Motor neuron (in vitro differentiated cells): Measurements from ENCODE around the gene BAX. TPM values are rescaled to one million over a fixed set of nuclear protein-coding genes. Genes with fewer than 3 reads are reported as not detected.

Source experiments
- ATAC-seq, 8 experiments: fragments of 200-7000 bp; cut with Tn5 transposase; replicated peaks in 6 of 8; 2 replicates each; pipeline ENCODE4 v1.8.0; 2021; ENCODE audit warnings: mild to moderate bottlenecking in 8 of 8, moderate library complexity in 8 of 8
- H3K27ac ChIP-seq, 2 donors: fragments of 250-450 bp; sonication (Bioruptor Pico); 2 replicates each; pipeline ENCODE4 v1.9.0; 2021; ENCODE audit warnings: antibody characterized with exemption in 2 of 2, mild to moderate bottlenecking in 2 of 2, moderate library complexity in 1 of 2
- H3K4me1 ChIP-seq, 2 donors: fragments of 250-450 bp; sonication (Bioruptor Pico); replicated peaks in 1 of 2; 2 replicates each; pipeline ENCODE4 v1.6.1; 2021; ENCODE audit warnings: antibody characterized with exemption in 2 of 2, mild to moderate bottlenecking in 2 of 2, moderate library complexity in 1 of 2
- H3K4me3 ChIP-seq, 5 donors: fragments of 250-450 bp; sonication (Bioruptor Pico); 2 replicates each; pipeline ENCODE4 v1.9.0; 2021; ENCODE audit warnings: antibody characterized with exemption in 5 of 5, mild to moderate bottlenecking in 5 of 5, moderate library complexity in 4 of 5
- WGBS, 10 experiments: fragments of 450-650 bp; shearing (Covaris generic); methylation state at CpG; one replicate each; pipeline ENCODE4 v1.0.0; 2022; 5-methylcytosine and 5-hydroxymethylcytosine counted together
- in situ Hi-C, 9 experiments: fragments of 400-800 bp; cut with MboI; loops; one replicate each; pipeline ENCODE4 v1.15.0; 2021; ENCODE audit warnings: low sequenced_read_pairs in 9 of 9, low pct_unique_long_range_greater_than_20kb in 2 of 9; ENCODE audit not compliant: unreplicated experiment in 9 of 9
- total RNA-seq, 8 experiments: library from RNA; unstranded; fragments of 300-600 nt; gene quantifications; 2 replicates each; pipeline versions ENCODE4 v1.2.3 to v1.2.4, GENCODE V29; 2022

The BAX gene
- total RNA-seq, 8 experiments from 2014 or later, result 36.9 to 172 (median 97.8) TPM

DNA sequence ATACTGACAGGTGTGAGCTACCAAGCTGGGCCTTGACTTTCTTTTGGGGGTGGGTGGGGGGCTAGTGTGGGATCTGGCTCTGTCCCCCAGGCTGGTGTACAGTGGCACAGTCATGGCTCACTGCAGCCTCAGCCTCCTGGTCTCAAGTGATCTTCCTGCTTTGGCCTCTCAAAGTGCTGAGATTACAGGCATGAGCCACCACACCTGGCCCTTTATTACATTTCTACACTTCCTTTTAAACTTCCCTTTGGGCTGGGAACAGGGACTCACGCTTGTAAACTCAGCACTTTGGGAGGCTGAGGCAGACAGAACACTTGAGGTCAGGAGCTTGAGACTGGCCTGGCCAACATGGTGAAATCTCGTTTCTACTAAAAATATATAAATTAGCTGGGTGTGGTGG is 22.4 kb downstream of the BAX start:
- no peak for ATAC-seq
- WGBS, 10 experiments, result 100% methylated on average over 1 to 2 of the region's 2 CpGs; no CpG with 5 or more reads in 4 of the 10 experiments
- Histone ChIP-seq H3K4me3 (no peak overlapping the region), H3K4me1 (no peaks in the 10 kb centered on the region), H3K27ac (no peak overlapping the region)
- in situ Hi-C loops, result loop anchor here in 1 of 9 experiments (10.0 kb wide), 1 partner anchor 182 kb away; no protein-coding TSS in a partner anchor

DNA sequence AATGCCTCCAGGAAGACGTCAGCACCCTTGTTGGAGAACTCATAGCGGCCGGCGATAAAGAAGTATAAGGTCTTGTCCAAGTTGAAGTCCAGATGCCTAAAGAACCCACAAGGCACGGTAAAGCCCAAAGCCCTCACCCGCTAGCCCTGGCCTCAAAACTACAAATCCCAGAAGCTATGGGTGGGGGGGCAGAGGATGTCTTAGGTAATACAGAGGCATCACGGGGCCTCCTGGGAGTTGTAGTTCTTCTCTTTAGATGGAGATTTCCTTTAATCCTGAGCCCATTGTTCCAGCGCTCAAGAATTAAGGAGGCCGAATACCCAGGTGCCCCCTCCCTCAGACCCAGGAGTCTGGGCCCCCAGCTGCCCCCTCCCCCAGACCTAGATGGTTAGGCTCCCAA is 27.6 kb downstream of the BAX start:
- in situ Hi-C loops, result no loop called here
- WGBS, 10 experiments, result 80 to 100% (median 93%) methylated on average over 1 to 5 of the region's 9 CpGs; no CpG with 5 or more reads in 6 of the 10 experiments

DNA sequence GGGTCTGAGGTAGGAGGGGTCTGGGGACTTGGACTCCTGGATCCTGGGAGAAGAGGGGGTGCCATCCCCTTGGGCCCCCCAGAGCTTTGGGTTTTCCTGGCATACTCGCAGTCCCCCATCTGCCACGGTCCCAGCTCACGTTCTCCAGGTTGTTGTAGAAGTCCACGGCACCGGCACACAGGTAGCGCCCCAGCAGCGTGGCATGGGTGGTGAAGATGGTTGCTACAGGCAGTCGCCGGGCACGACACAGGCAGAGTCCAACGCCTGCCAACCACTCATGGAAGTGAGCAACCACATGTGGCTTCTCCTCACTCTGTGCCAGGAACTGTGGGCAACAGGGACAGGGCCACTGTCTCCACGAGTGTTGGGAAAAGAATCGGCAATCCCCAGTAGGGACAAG is 31.0 kb downstream of the BAX start:
- H3K27ac ChIP-seq, result no peak overlapping the region
- no peak overlapping the region for H3K4me3 ChIP-seq
- WGBS, 10 experiments, result 100% methylated on average over 1 of the region's 13 CpGs; no CpG with 5 or more reads in 9 of the 10 experiments
- no peaks in the 10 kb centered on the region for H3K4me1 ChIP-seq
- peak in 1 of 8 experiments; percentile 3 for ATAC-seq
- in situ Hi-C loops, result no loop called here

More for the DNA sequence above, 27.6 kb downstream of the BAX start:
- Histone ChIP-seq H3K4me3 (no peak overlapping the region), H3K4me1 (no peaks in the 10 kb centered on the region), H3K27ac (no peak overlapping the region)
- ATAC-seq, result peak in 1 of 8 experiments; percentile 37

DNA sequence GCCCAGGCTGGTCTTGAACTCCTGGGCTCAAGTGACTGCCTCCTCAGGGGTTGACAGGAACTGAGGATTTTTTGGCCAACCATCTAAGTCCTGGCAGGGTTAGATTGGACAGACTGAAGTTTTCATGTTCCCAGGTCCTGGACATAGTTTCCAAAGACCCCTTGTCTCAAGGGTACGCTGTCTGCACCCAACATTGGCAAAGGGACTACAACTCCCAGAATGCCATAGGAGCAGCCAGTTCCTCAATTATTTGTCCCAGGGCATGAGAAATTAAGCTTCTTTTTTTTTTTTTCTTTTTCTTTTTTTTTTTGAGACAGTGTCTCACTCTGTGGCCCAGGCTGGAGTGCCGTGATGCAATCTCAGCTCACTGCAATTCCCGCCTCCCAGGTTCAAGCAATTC is 31.5 kb downstream of the BAX start:
- no peak for ATAC-seq
- no peak overlapping the region for H3K4me3 ChIP-seq
- in situ Hi-C loops, result no loop called here
- WGBS, 10 experiments, result 92 to 100% (median 100%) methylated on average over 1 to 3 of the region's 3 CpGs; no CpG with 5 or more reads in 5 of the 10 experiments
- H3K4me1 ChIP-seq, result no peaks in the 10 kb centered on the region
- H3K27ac ChIP-seq, result no peak overlapping the region

DNA sequence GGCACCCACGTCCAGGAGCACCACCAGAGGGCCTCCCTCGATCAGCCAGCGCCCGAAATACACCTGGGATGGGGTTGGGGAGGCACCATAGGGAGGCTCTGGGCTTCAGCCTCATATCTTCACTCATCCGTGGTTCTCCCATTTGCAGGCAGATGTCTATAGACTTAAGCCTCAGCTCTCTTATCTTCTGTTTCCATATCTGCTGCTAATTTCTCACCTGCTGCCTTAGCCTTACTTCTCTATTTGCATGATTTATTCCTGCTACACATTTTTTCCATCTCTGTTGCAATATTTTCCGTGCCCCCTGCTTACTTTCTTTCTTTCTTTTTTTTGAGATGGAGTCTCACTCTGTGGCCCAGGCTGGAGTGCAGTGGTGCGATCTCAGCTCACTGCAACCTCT is 32.6 kb downstream of the BAX start:
- Histone ChIP-seq H3K27ac (no peak overlapping the region), H3K4me1 (peaks cover 8 to 9% of the 10 kb centered on the region in 2 donors), H3K4me3 (no peak overlapping the region)
- in situ Hi-C loops, result no loop called here
- WGBS, 10 experiments, result 61 to 100% (median 87%) methylated on average over 1 to 6 of the region's 7 CpGs; no CpG with 5 or more reads in 1 of the 10 experiments
- no peak for ATAC-seq

DNA sequence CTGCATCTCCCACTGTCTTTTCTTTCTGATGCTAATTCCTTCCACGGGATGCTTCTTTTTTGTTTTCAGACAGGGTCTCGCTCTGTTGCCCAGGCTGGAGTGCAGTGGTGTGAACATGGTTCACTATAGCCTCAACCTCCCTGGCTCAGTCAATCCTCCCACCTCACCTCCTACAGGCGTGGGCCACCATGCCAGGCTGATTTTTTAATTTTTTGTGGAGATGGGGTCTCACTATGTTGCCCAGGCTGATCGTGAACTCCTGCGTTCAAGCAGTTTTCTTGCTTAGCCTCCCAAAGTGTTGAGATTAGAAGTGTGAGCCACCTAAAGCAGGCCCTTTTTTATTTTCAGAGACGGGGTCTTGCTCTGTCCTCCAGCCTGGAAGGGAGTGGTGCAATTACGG is 33.6 kb downstream of the BAX start:
- in situ Hi-C loops, result no loop called here
- H3K4me1 ChIP-seq, result peaks cover 8 to 9% of the 10 kb centered on the region in 2 donors
- WGBS, 10 experiments, result 76 to 100% (median 92%) methylated on average over 3 to 5 of the region's 7 CpGs; no CpG with 5 or more reads in 4 of the 10 experiments
- no peak overlapping the region for H3K27ac ChIP-seq
- no peak overlapping the region for H3K4me3 ChIP-seq
- ATAC-seq, result no peak

DNA sequence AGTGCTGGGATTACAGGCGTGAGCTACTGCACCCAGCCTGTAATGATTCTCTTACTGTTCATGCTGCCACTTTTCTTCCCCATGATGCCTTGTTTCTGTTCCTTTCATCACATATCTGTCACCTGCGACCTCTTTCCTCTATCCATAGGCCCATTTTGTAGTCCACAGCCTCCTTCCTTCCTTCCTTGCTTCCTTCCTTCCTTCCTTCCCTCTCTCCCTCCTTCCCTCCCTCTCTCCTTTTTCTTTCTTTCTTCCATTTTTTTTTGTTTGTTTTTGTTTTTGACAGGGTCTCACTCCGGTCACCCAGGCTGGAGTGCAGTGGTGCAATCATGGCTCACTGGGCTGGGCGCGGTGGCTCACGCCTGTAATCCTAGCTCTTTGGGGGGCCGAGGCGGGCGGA is 34.2 kb downstream of the BAX start:
- H3K4me1 ChIP-seq, result peaks cover 8 to 9% of the 10 kb centered on the region in 2 donors
- WGBS, 10 experiments, result 86 to 100% (median 95%) methylated on average over 1 to 9 of the region's 9 CpGs; no CpG with 5 or more reads in 1 of the 10 experiments
- in situ Hi-C loops, result no loop called here
- H3K27ac ChIP-seq, result no peak overlapping the region
- ATAC-seq, result no peak
- no peak overlapping the region for H3K4me3 ChIP-seq

DNA sequence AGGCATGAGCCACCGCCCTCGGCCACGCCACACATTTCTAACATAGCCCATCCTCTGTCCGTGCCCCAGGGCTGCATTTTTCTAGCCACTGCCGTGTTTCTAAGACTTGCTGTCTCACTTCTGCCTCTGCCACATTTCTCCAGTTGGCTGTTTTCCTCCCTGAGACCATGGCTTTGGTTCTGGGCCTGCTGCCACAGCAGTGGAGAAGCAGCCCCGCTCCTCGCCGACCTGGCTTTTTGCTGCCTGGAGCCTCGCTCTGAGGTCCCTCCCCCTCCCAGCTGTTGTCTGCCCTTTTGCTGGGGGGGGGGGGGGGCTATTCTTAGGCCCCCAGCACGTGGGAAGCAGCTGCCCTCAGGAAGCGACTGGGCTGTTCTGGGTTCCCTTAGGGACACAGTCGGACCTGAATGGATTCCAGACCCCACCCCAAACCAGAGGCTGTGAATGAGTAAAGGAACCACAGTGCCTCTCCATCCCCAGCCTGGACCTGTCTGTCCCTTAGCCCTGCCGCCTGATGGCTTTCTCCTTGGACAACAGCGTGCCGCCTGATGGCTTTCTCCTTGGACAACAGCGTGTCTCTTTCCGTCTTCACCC is 35.1 kb downstream of the BAX start:
- Histone ChIP-seq H3K4me3 (no peak overlapping the region), H3K4me1 (peaks cover 13 to 14% of the 10 kb centered on the region in 2 donors), H3K27ac (no peak overlapping the region)
- ATAC-seq, result no peak
- WGBS, 10 experiments, result 20 to 100% (median 100%) methylated on average over 1 to 5 of the region's 17 CpGs; no CpG with 5 or more reads in 5 of the 10 experiments
- in situ Hi-C loops, result no loop called here

DNA sequence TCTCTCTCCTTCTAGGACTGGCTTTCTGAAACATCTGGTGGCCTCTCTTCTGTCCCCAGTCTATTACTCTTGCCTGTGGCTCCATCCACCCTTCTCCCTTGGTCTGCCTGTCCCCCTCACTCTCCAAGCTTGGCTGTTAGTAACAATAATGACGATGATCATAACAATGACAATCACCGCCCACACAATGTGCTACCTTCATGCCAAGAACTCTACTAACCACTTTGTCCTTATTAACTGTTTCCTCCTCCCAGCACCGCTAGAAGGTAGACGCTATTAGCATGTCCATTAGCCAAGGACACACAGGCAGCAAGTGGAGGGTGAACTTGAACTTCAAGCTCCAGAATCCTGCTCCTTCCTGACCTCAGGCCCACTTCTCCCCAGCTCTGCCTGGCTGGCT is 35.7 kb downstream of the BAX start:
- in situ Hi-C loops, result no loop called here
- 48 to 100% (median 60%) methylated on average over 2 to 4 of the region's 4 CpGs; no CpG with 5 or more reads in 3 of the 10 experiments for WGBS, 10 experiments
- H3K27ac ChIP-seq, result no peak overlapping the region
- ATAC-seq, result no peak
- peaks cover 14 to 15% of the 10 kb centered on the region in 2 donors for H3K4me1 ChIP-seq
- H3K4me3 ChIP-seq, result no peak overlapping the region

DNA sequence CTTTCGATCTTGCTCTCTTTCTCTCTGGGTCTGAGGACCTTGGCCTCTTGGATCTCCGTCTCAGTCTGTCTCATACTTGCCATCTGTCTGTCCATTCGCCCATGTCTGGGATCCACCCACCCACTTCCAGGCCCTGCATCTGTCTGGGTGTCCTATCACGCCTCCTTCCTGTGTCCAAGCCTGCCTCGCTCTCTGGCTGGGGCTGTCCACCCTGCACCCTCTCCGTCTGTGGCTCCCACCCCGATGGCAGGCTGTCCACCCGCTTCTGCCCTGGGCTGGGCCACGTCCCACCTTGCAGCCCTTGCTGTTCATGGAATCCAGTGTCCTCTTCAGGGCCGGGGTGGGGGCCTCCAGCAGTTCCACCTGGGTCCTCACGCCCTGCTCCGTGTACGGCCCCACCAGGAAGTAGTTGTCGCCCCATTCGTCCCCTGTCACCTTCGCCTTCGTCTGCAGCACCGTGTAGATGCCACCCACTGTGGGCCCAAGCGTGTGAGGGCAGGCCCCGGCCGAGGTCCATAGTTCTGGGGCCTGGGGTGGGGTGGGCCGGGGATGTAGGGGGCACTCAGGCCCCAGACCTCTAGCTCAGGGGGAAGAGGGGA is 36.4 kb downstream of the BAX start:
- Histone ChIP-seq H3K4me1 (peaks cover 14 to 15% of the 10 kb centered on the region in 2 donors), H3K4me3 (no peak overlapping the region), H3K27ac (no peak overlapping the region)
- in situ Hi-C loops, result no loop called here
- 88 to 100% (median 94%) methylated on average over 1 to 5 of the region's 22 CpGs; no CpG with 5 or more reads in 7 of the 10 experiments for WGBS, 10 experiments
- no peak for ATAC-seq

DNA sequence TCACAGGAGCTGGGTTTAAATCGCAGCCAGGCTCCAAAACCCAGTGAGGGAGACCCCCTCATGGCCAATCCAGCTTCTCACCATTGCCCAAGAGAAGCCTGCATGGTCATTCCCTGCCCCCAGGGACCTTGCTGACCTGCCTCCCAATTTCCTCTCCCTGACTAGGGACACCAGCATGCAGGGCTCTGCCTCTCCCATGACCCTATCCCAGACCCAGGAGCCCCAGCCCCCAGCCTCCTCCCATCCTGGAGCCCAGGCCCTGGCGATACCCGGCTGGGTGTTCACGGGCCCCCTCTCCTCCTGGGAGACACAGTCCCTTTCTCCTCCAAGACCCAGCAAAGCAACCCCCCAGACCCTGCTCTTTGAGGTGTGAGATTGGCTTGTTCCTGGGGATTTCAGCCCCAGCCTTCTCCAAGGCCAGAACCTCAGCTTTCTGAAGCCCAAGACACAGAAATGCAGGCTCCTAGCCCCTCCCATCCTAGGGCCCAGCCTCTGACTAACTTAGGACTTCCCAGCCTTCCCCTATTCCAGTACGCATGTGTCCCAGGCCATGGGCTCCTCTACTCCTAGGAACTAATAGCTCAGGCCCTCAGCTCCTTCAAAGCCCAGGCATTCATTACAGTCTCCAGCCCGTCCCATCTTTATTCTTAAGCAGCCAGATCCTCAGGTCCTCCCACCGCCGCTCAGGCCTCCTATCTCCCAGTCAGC is 37.4 kb downstream of the BAX start:
- 0 to 17% (median 8%) methylated on average over 1 to 4 of the region's 8 CpGs; no CpG with 5 or more reads in 7 of the 10 experiments for WGBS, 10 experiments
- H3K4me3 ChIP-seq, result peak overlapping the region; percentile 49 to 66 (median 53)
- in situ Hi-C loops, result no loop called here
- ATAC-seq, result peak in 3 of 8 experiments; percentile 24 to 39 (median 26)
- H3K4me1 ChIP-seq, result peaks cover 14 to 15% of the 10 kb centered on the region in 2 donors
- peak overlapping the region in 1 of 2 donors; percentile 40 for H3K27ac ChIP-seq

DNA sequence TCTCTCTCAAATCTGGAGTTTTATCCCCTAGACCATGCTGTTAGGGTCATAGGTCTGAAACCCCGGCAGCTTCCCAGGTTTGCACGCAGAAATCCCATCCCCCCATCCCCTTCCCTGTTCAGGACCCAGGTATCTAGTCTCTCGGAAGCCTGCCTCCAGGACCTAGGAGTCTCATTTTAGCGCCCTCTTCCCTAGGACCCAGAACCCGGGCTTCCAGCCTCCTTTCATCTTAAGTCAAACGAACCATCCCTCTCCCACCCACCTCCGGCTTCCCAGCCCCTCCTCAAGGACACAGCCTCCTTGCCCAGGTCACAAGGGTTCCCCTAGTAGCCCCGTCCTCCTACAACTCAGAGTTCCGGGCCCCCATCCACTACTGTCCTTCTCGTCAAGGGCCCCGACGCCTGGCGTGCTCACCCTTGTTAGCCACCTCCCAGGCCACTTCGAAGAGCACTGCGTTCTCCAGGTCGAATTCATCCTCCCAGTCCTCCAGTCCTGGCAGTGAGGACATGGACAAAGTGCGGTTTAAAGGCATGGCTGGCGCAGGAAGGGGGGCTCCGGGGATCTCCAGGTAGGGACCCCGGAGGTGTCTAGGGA is 38.0 kb downstream of the BAX start:
- Histone ChIP-seq H3K4me3 (peak overlapping the region; percentile 49 to 66 (median 53)), H3K27ac (peak overlapping the region; percentile 48 to 55), H3K4me1 (peaks cover 14 to 15% of the 10 kb centered on the region in 2 donors)
- in situ Hi-C loops, result no loop called here
- peak in 2 of 8 experiments; percentile 2 to 4 for ATAC-seq
- WGBS, 10 experiments, result 0 to 2% (median 0%) methylated on average over 1 to 10 of the region's 20 CpGs; no CpG with 5 or more reads in 4 of the 10 experiments
